ENCODE data around the gene SEPTIN3.

The SEPTIN3 gene

DNA sequence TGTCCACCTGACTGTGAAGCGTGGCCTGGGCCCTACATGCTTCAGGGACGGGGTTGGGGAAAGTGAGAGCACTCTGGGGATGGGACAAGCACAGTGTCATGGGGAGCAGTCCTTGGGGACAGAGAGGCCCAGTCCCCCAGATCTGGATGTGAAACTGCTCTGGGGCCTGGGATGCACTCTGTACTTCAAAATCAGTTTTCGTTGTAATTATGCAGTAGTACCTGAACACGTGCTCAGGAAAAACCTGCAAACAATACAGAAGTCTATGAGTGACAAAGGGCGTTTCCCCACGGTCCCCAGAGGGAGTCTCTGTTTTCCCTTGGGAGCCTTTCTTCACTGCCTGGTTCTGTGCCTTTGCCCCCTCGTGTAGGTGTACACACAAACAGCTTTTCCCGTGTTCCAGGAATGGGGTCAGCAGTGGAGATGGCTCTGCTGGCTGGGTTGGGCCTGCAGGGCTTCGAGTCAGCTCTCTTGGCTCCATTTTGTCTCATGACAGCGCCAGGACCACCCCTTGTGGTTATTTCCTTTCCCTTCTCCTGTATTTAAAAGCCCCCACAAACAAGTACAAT lies 37.5 kb upstream of the SEPTIN3 start:
- H3K4me2 ChIP-seq (ENCODE audit: low read depth, low read length, poor library complexity, severe bottlenecking) = no peak overlapping the region
- H3K79me2 ChIP-seq (ENCODE audit: insufficient read depth, low read length) = no peaks in the 10 kb centered on the region
- H3K36me3 ChIP-seq (ENCODE audit: insufficient read depth, low read length) = peaks cover under 1% of the 10 kb centered on the region; the same call in 1 of the 2 replicates
- H3K9ac ChIP-seq (ENCODE audit: low read depth, low read length, poor library complexity, severe bottlenecking) = no peak overlapping the region
- H2AFZ ChIP-seq (ENCODE audit: low read length) = no peak overlapping the region
- TF ChIP-seq, protein P1, sequence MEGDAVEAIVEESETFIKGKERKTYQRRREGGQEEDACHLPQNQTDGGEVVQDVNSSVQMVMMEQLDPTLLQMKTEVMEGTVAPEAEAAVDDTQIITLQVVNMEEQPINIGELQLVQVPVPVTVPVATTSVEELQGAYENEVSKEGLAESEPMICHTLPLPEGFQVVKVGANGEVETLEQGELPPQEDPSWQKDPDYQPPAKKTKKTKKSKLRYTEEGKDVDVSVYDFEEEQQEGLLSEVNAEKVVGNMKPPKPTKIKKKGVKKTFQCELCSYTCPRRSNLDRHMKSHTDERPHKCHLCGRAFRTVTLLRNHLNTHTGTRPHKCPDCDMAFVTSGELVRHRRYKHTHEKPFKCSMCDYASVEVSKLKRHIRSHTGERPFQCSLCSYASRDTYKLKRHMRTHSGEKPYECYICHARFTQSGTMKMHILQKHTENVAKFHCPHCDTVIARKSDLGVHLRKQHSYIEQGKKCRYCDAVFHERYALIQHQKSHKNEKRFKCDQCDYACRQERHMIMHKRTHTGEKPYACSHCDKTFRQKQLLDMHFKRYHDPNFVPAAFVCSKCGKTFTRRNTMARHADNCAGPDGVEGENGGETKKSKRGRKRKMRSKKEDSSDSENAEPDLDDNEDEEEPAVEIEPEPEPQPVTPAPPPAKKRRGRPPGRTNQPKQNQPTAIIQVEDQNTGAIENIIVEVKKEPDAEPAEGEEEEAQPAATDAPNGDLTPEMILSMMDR (conservative IDR thresholded peaks at IDR 0.05; ENCODE audit: low read length) = no peak
- TF ChIP-seq EZH2phosphoT487 (IDR thresholded peaks at IDR 0.05; ENCODE audit: borderline replicate concordance) = no peak
- H3K27me3 ChIP-seq (ENCODE audit: insufficient read depth, low read length, poor library complexity, severe bottlenecking) = no peaks in the 10 kb centered on the region
- no peak overlapping the region for H3K4me3 ChIP-seq (ENCODE audit: low read length, poor library complexity, severe bottlenecking)
- no peaks in the 10 kb centered on the region for H4K20me1 ChIP-seq (ENCODE audit: insufficient read depth, low read length, poor library complexity, severe bottlenecking)
- no peaks in the 10 kb centered on the region for H3K4me1 ChIP-seq (ENCODE audit: insufficient read depth, low read length, poor library complexity, severe bottlenecking)
- no peaks in the 10 kb centered on the region for H3K9me2 ChIP-seq (replicated peaks; ENCODE audit: low read depth, low read length)
- H3F3A ChIP-seq (ENCODE audit: low read depth) = no peaks in the 10 kb centered on the region
- H3K9me3 ChIP-seq (ENCODE audit: insufficient read depth, low read depth, low read length) = no peaks in the 10 kb centered on the region

DNA sequence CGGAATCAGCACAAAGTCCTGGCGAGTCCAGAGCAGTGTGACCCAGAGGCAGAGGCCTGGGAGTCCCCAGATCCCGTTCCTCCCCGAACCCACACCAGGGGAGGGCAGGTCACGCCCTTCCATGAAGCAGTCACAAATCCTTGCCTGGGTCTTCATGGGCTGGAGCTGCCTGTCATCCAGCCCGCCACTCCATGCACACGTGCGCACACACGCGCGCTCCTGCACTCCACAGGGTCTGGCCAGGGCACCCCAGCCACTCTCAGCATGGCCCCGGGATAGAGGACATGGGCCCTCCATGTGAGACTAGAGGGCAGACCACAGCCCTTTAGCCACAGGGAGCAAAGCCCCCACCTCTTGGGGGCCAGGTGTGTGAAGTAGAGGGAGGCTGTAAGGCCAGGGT lies 36.9 kb upstream of the SEPTIN3 start:
- no peak overlapping the region for H3K4me2 ChIP-seq (ENCODE audit: low read depth, low read length, poor library complexity, severe bottlenecking)
- no peaks in the 10 kb centered on the region for H3K27me3 ChIP-seq (ENCODE audit: insufficient read depth, low read length, poor library complexity, severe bottlenecking)
- H3K4me1 ChIP-seq (ENCODE audit: insufficient read depth, low read length, poor library complexity, severe bottlenecking) = no peaks in the 10 kb centered on the region

DNA sequence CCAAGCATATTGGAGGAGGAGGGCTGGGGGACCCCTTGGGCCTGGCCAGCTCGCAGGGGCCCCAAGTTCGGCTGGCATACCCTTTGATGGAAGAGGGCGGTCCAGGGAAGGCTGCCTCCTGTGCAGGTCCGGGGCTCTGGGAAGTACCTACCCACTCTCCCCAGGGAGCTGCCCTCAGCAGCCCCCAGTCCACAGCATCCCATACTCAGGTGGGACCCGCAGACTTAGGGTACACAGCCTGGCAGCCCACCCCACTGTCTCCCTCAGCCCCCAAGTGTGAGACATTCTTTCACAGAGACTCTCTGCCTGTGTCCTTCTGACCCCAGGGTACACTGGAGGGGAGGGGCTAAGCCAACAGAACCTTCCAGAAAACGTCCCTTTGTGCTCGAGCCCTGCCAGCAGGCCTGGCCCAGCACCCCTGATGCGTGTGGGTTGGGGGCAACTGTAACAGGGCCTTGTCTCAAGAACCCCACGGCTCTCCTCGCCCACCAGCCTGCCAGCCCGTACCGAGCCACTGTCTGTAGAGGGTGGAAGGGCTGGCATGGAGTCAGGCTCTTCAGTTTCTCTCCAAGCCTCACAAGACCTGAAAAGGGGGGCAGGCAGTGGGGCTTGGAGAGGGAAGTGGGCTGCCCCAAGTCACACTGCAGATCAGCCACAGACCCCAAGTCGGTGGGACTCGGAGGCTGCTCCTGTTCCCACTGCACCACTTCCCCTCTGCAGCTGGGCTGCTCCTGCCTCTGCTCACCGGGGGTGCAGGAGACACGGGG lies 35.6 kb upstream of the SEPTIN3 start:
- no peak for TF ChIP-seq EZH2phosphoT487 (IDR thresholded peaks at IDR 0.05; ENCODE audit: borderline replicate concordance)
- TF ChIP-seq, protein P1 (conservative IDR thresholded peaks at IDR 0.05; ENCODE audit: low read length) = no peak
- no peaks in the 10 kb centered on the region for H3K4me1 ChIP-seq (ENCODE audit: insufficient read depth, low read length, poor library complexity, severe bottlenecking)
- H3K36me3 ChIP-seq (ENCODE audit: insufficient read depth, low read length) = peaks cover 11% of the 10 kb centered on the region; the same call in 1 of the 2 replicates
- H3K9me3 ChIP-seq (ENCODE audit: insufficient read depth, low read depth, low read length) = no peaks in the 10 kb centered on the region
- no peaks in the 10 kb centered on the region for H3K9me2 ChIP-seq (replicated peaks; ENCODE audit: low read depth, low read length)
- no peaks in the 10 kb centered on the region for H4K20me1 ChIP-seq (ENCODE audit: insufficient read depth, low read length, poor library complexity, severe bottlenecking)
- no peaks in the 10 kb centered on the region for H3K27me3 ChIP-seq (ENCODE audit: insufficient read depth, low read length, poor library complexity, severe bottlenecking)
- no peak overlapping the region for H3K9ac ChIP-seq (ENCODE audit: low read depth, low read length, poor library complexity, severe bottlenecking)
- H3K79me2 ChIP-seq (ENCODE audit: insufficient read depth, low read length) = peaks cover 1% of the 10 kb centered on the region; the same call in 1 of the 2 replicates
- H3F3A ChIP-seq (ENCODE audit: low read depth) = no peaks in the 10 kb centered on the region
- no peak overlapping the region for H2AFZ ChIP-seq (ENCODE audit: low read length)
- no peak overlapping the region for H3K4me2 ChIP-seq (ENCODE audit: low read depth, low read length, poor library complexity, severe bottlenecking)
- H3K4me3 ChIP-seq (ENCODE audit: low read length, poor library complexity, severe bottlenecking) = no peak overlapping the region

More for the DNA sequence above, 36.9 kb upstream of the SEPTIN3 start:
- Histone ChIP-seq H4K20me1 (ENCODE audit: insufficient read depth, low read length, poor library complexity, severe bottlenecking) (no peaks in the 10 kb centered on the region), H3K79me2 (ENCODE audit: insufficient read depth, low read length) (no peaks in the 10 kb centered on the region), H3K9me2 (replicated peaks; ENCODE audit: low read depth, low read length) (no peaks in the 10 kb centered on the region), H3F3A (ENCODE audit: low read depth) (no peaks in the 10 kb centered on the region), H3K36me3 (ENCODE audit: insufficient read depth, low read length) (peaks cover 6% of the 10 kb centered on the region; the same call in 1 of the 2 replicates), H3K9ac (ENCODE audit: low read depth, low read length, poor library complexity, severe bottlenecking) (no peak overlapping the region), H2AFZ (ENCODE audit: low read length) (no peak overlapping the region), H3K9me3 (ENCODE audit: insufficient read depth, low read depth, low read length) (no peaks in the 10 kb centered on the region), H3K4me3 (ENCODE audit: low read length, poor library complexity, severe bottlenecking) (no peak overlapping the region)
- no peak for TF ChIP-seq EZH2phosphoT487 (IDR thresholded peaks at IDR 0.05; ENCODE audit: borderline replicate concordance)
- TF ChIP-seq, protein P1 (conservative IDR thresholded peaks at IDR 0.05; ENCODE audit: low read length) = no peak
